H9 (cell line): ENCODE data around the gene DIP2C. TPM values are rescaled to one million over a fixed set of nuclear protein-coding genes. Genes with fewer than 3 reads are reported as not detected.

ENCODE experiments used
- DNase-seq: peaks from one replicate; pipeline ENCODE4 v3.0.0-alpha.2; 2017
- H2AFZ ChIP-seq: one replicate; pipeline ENCODE4 v1.6.1; 2013; ENCODE audit warnings: mild to moderate bottlenecking, low read length, control low read depth, moderate library complexity
- H2AK5ac ChIP-seq: 2 replicates; pipeline ENCODE4 v1.6.1; 2013; ENCODE audit warnings: low read length, control low read depth, mixed read lengths; ENCODE audit not compliant: insufficient read length
- H2BK120ac ChIP-seq: one replicate; pipeline ENCODE4 v1.6.1; 2013; ENCODE audit warnings: low read depth, mild to moderate bottlenecking, low read length, control low read depth, inconsistent platforms; ENCODE audit not compliant: poor library complexity, severe bottlenecking
- H2BK12ac ChIP-seq: 2 replicates; pipeline ENCODE4 v1.6.1; 2013; ENCODE audit warnings: low read length, control low read depth, mixed read lengths, low read depth; ENCODE audit not compliant: insufficient read length
- H2BK15ac ChIP-seq: 2 replicates; pipeline ENCODE4 v1.6.1; 2013; ENCODE audit warnings: low read depth, low read length, control low read depth
- H2BK20ac ChIP-seq: one replicate; pipeline ENCODE4 v1.6.1; 2013; ENCODE audit warnings: low read depth, mild to moderate bottlenecking, low read length, control low read depth, inconsistent platforms; ENCODE audit not compliant: poor library complexity, severe bottlenecking
- H2BK5ac ChIP-seq: 2 replicates; pipeline ENCODE4 v1.6.1; 2013; ENCODE audit warnings: low read length, control low read depth, mixed read lengths; ENCODE audit not compliant: insufficient read length
- H3K14ac ChIP-seq: 2 replicates; pipeline ENCODE4 v1.6.1; 2013; ENCODE audit warnings: low read length, control low read depth; ENCODE audit not compliant: insufficient read depth
- H3K18ac ChIP-seq: 2 replicates; pipeline ENCODE4 v1.6.1; 2013; ENCODE audit warnings: low read depth, mild to moderate bottlenecking, mixed read lengths, low read length, control low read depth; ENCODE audit not compliant: insufficient read length
- H3K23ac ChIP-seq: 2 replicates; pipeline ENCODE4 v1.6.1; 2013; ENCODE audit warnings: low read length, control low read depth, mixed read lengths, low read depth; ENCODE audit not compliant: insufficient read length
- H3K23me2 ChIP-seq: 2 replicates; pipeline ENCODE4 v1.6.1; 2013; ENCODE audit warnings: low read depth, mild to moderate bottlenecking, mixed read lengths, low read length, control low read depth; ENCODE audit not compliant: insufficient read length, poor library complexity, severe bottlenecking
- H3K27ac ChIP-seq: 2 replicates; pipeline ENCODE4 v1.5.1; 2013; ENCODE audit warnings: low read length, control low read depth, mixed read lengths, low read depth; ENCODE audit not compliant: insufficient read length
- H3K27me3 ChIP-seq: 2 replicates; pipeline ENCODE4 v1.6.1; 2013; ENCODE audit warnings: low read length, control low read depth, inconsistent platforms; ENCODE audit not compliant: insufficient read depth
- H3K4ac ChIP-seq: 2 replicates; pipeline ENCODE4 v1.6.1; 2013; ENCODE audit warnings: low read depth, mild to moderate bottlenecking, control low read depth, inconsistent platforms, low read length, moderate library complexity
- H3K4me1 ChIP-seq: 2 replicates; pipeline ENCODE4 v1.6.1; 2013; ENCODE audit warnings: low read length, control low read depth, inconsistent platforms; ENCODE audit not compliant: insufficient read depth
- H3K4me2 ChIP-seq: 2 replicates; pipeline ENCODE4 v1.6.1; 2013; ENCODE audit warnings: low read length, control low read depth, mixed read lengths; ENCODE audit not compliant: insufficient read length, insufficient read depth
- H3K56ac ChIP-seq: 2 replicates; pipeline ENCODE4 v1.6.1; 2013; ENCODE audit warnings: low read depth, mild to moderate bottlenecking, mixed read lengths, low read length, control low read depth; ENCODE audit not compliant: insufficient read length
- H3K79me1 ChIP-seq: 2 replicates; pipeline ENCODE4 v1.6.1; 2013; ENCODE audit warnings: low read depth, mild to moderate bottlenecking, moderate library complexity, low read length, control low read depth, inconsistent platforms; ENCODE audit not compliant: insufficient read depth, poor library complexity, severe bottlenecking
- H3K79me2 ChIP-seq: 2 replicates; pipeline ENCODE4 v1.6.1; 2013; ENCODE audit warnings: low read length, control low read depth, inconsistent platforms; ENCODE audit not compliant: insufficient read depth
- H3K9ac ChIP-seq: 2 replicates; pipeline ENCODE4 v1.6.1; 2013; ENCODE audit warnings: low read length, control low read depth, mixed read lengths; ENCODE audit not compliant: insufficient read length; ENCODE audit errors: extremely low read depth
- H3K9me3 ChIP-seq: one replicate; pipeline ENCODE4 v1.6.1; 2013; ENCODE audit warnings: low read depth, low read length, inconsistent platforms; ENCODE audit not compliant: control insufficient read depth
- H3T11ph ChIP-seq: one replicate; pipeline ENCODE4 v1.6.1; 2013; ENCODE audit warnings: mild to moderate bottlenecking, low read length, control low read depth, inconsistent platforms
- H4K20me1 ChIP-seq: one replicate; pipeline ENCODE4 v1.6.1; 2013; ENCODE audit not compliant: control insufficient read depth, insufficient read length, insufficient read depth
- H4K5ac ChIP-seq: 2 replicates; pipeline ENCODE4 v1.6.1; 2013; ENCODE audit warnings: low read depth, mild to moderate bottlenecking, mixed read lengths, low read length, control low read depth; ENCODE audit not compliant: insufficient read length
- H4K8ac ChIP-seq: replicated peaks from 2 replicates; pipeline ENCODE4 v1.6.1; 2013; ENCODE audit warnings: low read length, control low read depth, mixed read lengths, low read depth; ENCODE audit not compliant: insufficient read length
- H4K91ac ChIP-seq: 2 replicates; pipeline ENCODE4 v1.6.1; 2013; ENCODE audit warnings: low read depth, mild to moderate bottlenecking, moderate library complexity, mixed read lengths, low read length, control low read depth; ENCODE audit not compliant: insufficient read length
- H3K27ac Mint-ChIP-seq, 3 experiments: 2 replicates in 2 of 3; 3 replicates in 1 of 3; pipeline ENCODE4 v1.8.0; 2020 to 2021; ENCODE audit warnings: mixed read lengths in 3 of 3, mild to moderate bottlenecking in 1 of 3, moderate library complexity in 1 of 3
- H3K27me3 Mint-ChIP-seq: 2 replicates; pipeline ENCODE4 v1.8.0; 2021; ENCODE audit warnings: low read depth, mild to moderate bottlenecking, moderate library complexity, mixed read lengths
- H3K36me3 Mint-ChIP-seq, 3 experiments: 2 replicates in 2 of 3; 3 replicates in 1 of 3; pipeline ENCODE4 v1.8.0; 2020 to 2021; ENCODE audit warnings: low read depth in 3 of 3, mixed read lengths in 3 of 3; ENCODE audit not compliant: insufficient read depth in 1 of 3
- H3K4me1 Mint-ChIP-seq, 2 experiments: 2 replicates each; pipeline ENCODE4 v1.8.0; 2020; ENCODE audit warnings: mixed read lengths in 2 of 2
- H3K4me3 Mint-ChIP-seq, 2 experiments: 2 replicates in 1 of 2; 3 replicates in 1 of 2; pipeline ENCODE4 v1.8.0; 2020 to 2021; ENCODE audit warnings: mild to moderate bottlenecking in 2 of 2, mixed read lengths in 2 of 2, moderate library complexity in 1 of 2
- H3K9me3 Mint-ChIP-seq, 2 experiments: 2 replicates in 1 of 2; 3 replicates in 1 of 2; pipeline ENCODE4 v1.8.0; 2020; ENCODE audit warnings: mild to moderate bottlenecking in 2 of 2, mixed read lengths in 2 of 2, moderate library complexity in 1 of 2
- CTCF ChIP-seq: fragments of 200-600 bp; sonication (generic); conservative IDR thresholded peaks from 3 replicates; pipeline ENCODE4 v1.8.0; 2021; ENCODE audit warnings: antibody characterized with exemption, mild to moderate bottlenecking
- WGBS: extraction: QIAGEN DNeasy Blood & Tissue Kit; methylation state at CpG from one replicate; pipeline ENCODE4 v1.1.7; 2013; ENCODE audit warnings: missing lambda C conversion rate, low lambda C conversion rate, mixed read lengths; ENCODE audit not compliant: insufficient read length; ENCODE audit errors: extremely low coverage; 5-methylcytosine and 5-hydroxymethylcytosine counted together
- total RNA-seq: library from RNA; stranded (reverse); gene quantifications from 2 replicates; pipeline ENCODE4 v1.2.1, GENCODE V29; 2021

The DIP2C gene
- total RNA-seq, 1 experiment from 2014 or later = 7.9 TPM

DNA sequence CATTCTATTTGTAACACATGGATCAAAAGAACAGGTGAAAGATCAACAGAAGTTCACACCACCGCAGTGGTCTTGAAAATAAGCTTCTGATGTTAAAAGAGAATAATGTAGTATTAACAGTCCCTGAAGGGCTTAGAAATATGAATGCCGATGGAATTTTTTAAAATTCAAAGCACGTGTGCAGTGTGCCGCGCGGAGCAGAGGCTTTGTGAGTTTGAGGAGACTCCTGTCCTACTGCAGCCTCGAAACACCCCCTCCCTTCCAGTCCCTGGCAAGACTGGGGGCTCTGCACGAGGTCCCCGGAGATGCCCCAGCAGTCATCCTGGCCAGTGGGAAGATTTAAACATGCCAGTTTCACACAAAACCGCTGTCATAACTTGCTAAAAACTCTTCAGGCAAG, 196.6 kb downstream of the DIP2C start:
- H3K14ac ChIP-seq = no peak overlapping the region; the same call in 1 of the 2 replicates
- no peak overlapping the region for H3K23ac ChIP-seq
- no peak overlapping the region for H3K4ac ChIP-seq
- no peak overlapping the region for H2BK12ac ChIP-seq
- DNase-seq = no peak
- Mint-ChIP-seq H3K27ac (no peak overlapping the region), H3K27me3 (peaks cover 25% of the 10 kb centered on the region), H3K4me1 (peaks cover 30% of the 10 kb centered on the region in 2 experiments), H3K36me3 (no peaks in the 10 kb centered on the region; a peak in 2 of 7 replicates), H3K4me3 (no peak overlapping the region), H3K9me3 (no peaks in the 10 kb centered on the region)
- H3K4me2 ChIP-seq = no peak overlapping the region
- H3T11ph ChIP-seq = no peak overlapping the region
- no peak overlapping the region for H2BK15ac ChIP-seq
- H3K79me2 ChIP-seq = no peaks in the 10 kb centered on the region
- H3K27ac ChIP-seq = no peak overlapping the region
- no peak overlapping the region for H2AK5ac ChIP-seq
- H3K4me1 ChIP-seq = peaks cover 4% of the 10 kb centered on the region; the same call in 1 of the 2 replicates
- no peak overlapping the region for H2BK5ac ChIP-seq
- H3K79me1 ChIP-seq = no peaks in the 10 kb centered on the region
- H2BK20ac ChIP-seq = no peak overlapping the region
- no peak overlapping the region for H3K9ac ChIP-seq
- no peak overlapping the region for H4K8ac ChIP-seq
- H3K23me2 ChIP-seq = no peaks in the 10 kb centered on the region
- H3K18ac ChIP-seq = no peak overlapping the region
- no peak for TF ChIP-seq CTCF
- no peak overlapping the region for H3K56ac ChIP-seq
- H4K5ac ChIP-seq = no peak overlapping the region
- no peaks in the 10 kb centered on the region for H4K20me1 ChIP-seq
- WGBS = no CpG with 5 or more reads among the region's 10 CpGs
- no peaks in the 10 kb centered on the region for H3K9me3 ChIP-seq
- no peak overlapping the region for H2AFZ ChIP-seq
- H2BK120ac ChIP-seq = no peak overlapping the region
- no peaks in the 10 kb centered on the region for H3K27me3 ChIP-seq
- no peak overlapping the region for H4K91ac ChIP-seq
